ENCODE results near the gene UBE2D2. TPM values are rescaled to one million over a fixed set of nuclear protein-coding genes. Genes with fewer than 3 reads are reported as not detected.
"Not testable (repeated sequence)": the region's sequence is repeated elsewhere in the genome, so short reads cannot be mapped to it uniquely, and the experiment has no call there.

Gene UBE2D2
- total and polyA plus RNA-seq, 2 donors (not counting 1 experiment from before 2014, with no cell fraction given), result 64.3 to 168 TPM

- POLR2A ChIA-PET; ATAC-seq (ENCODE audit: low read depth); intact Hi-C loops (cut with micrococcal nuclease); H3K9me3 ChIP-seq (ENCODE audit: control extremely low read depth in 1 of 3, control insufficient read depth in 2 of 3, insufficient read depth in 1 of 3, low read length in 2 of 3); H3K9me3 Mint-ChIP-seq (ENCODE audit: insufficient read depth); H3K27me3 ChIP-seq (replicated peaks in 1 of 4; ENCODE audit: control extremely low read depth in 1 of 4, control insufficient read depth in 3 of 4, insufficient read depth in 4 of 4, low read length in 3 of 4); DNase-seq; H3K27me3 Mint-ChIP-seq; H2AFZ ChIP-seq (ENCODE audit: insufficient read depth, low read depth, low read length, poor library complexity, severe bottlenecking); H3K4me2 ChIP-seq (replicated peaks; ENCODE audit: low read depth, low read length, poor library complexity, severe bottlenecking); H3K4me3 ChIP-seq (ENCODE audit: control extremely low read depth in 1 of 5, extremely low read depth in 1 of 5, insufficient read depth in 1 of 5, low read depth in 2 of 5, low read length in 4 of 5); H3K4me3 Mint-ChIP-seq; H3K9ac ChIP-seq (ENCODE audit: low read length): not testable (repeated sequence)
- Histone ChIP-seq H3K36me3 (replicated peaks in 1 of 2; ENCODE audit: control extremely low read depth in 1 of 2, control insufficient read depth in 1 of 2, extremely low read depth in 1 of 2, insufficient read depth in 2 of 2, low read length in 1 of 2) (peaks cover 6 to 18% of the 10 kb centered on the region in 2 experiments), H3K4me1 (ENCODE audit: control insufficient read depth in 2 of 2, insufficient read depth in 2 of 2, low read length in 2 of 2) (peaks cover 43 to 46% of the 10 kb centered on the region in 2 donors), H4K20me1 (ENCODE audit: control insufficient read depth, insufficient read depth, low read length, poor library complexity, severe bottlenecking) (peaks cover 97% of the 10 kb centered on the region), H3K27ac (ENCODE audit: low read length in 2 of 2) (peak overlapping the region in 1 of 2 donors; percentile 55), H3K79me2 (ENCODE audit: control insufficient read depth, insufficient read depth, low read length) (peaks cover 99% of the 10 kb centered on the region)
- peaks cover 58% of the 10 kb centered on the region for H3K4me1 Mint-ChIP-seq
- 66% methylated on average over 3 of the region's 5 CpGs for WGBS (ENCODE audit: insufficient coverage)
- peak overlapping the region; percentile 20 for H3K27ac Mint-ChIP-seq
- CTCF ChIA-PET, result interaction anchor here (0.9 kb wide), 1 partner anchor 21 kb away, joined by 3 read pairs; the partner anchor contains the start of gene UBE2D2
Measured at GRCh38 chr5:139582181-139582580, 21.0 kb downstream of the UBE2D2 start.

GRCh38 chr5:139584137-139584536 is 23.0 kb downstream of the UBE2D2 start:
- POLR2A ChIA-PET, result no interaction called here
- WGBS (ENCODE audit: insufficient coverage), result 89% methylated on average over 3 of the region's 3 CpGs
- no peaks in the 10 kb centered on the region for H3K27me3 ChIP-seq (replicated peaks in 1 of 4; ENCODE audit: control extremely low read depth in 1 of 4, control insufficient read depth in 3 of 4, insufficient read depth in 4 of 4, low read length in 3 of 4)
- peak overlapping the region in 1 of 2 donors; percentile 34 for H3K27ac ChIP-seq (ENCODE audit: low read length in 2 of 2)
- Mint-ChIP-seq H3K4me3 (no peak overlapping the region), H3K4me1 (peaks cover 59% of the 10 kb centered on the region), H3K27me3 (no peaks in the 10 kb centered on the region), H3K9me3 (ENCODE audit: insufficient read depth) (no peaks in the 10 kb centered on the region), H3K27ac (no peak overlapping the region)
- intact Hi-C loops (cut with micrococcal nuclease), result no loop called here
- no peak overlapping the region for H3K9ac ChIP-seq (ENCODE audit: low read length)
- peaks cover 6 to 31% of the 10 kb centered on the region in 2 experiments for H3K36me3 ChIP-seq (replicated peaks in 1 of 2; ENCODE audit: control extremely low read depth in 1 of 2, control insufficient read depth in 1 of 2, extremely low read depth in 1 of 2, insufficient read depth in 2 of 2, low read length in 1 of 2)
- H4K20me1 ChIP-seq (ENCODE audit: control insufficient read depth, insufficient read depth, low read length, poor library complexity, severe bottlenecking), result peaks cover 93% of the 10 kb centered on the region
- H3K9me3 ChIP-seq (ENCODE audit: control extremely low read depth in 1 of 3, control insufficient read depth in 2 of 3, insufficient read depth in 1 of 3, low read length in 2 of 3), result no peaks in the 10 kb centered on the region
- DNase-seq, result no peak
- H3K4me1 ChIP-seq (ENCODE audit: control insufficient read depth in 2 of 2, insufficient read depth in 2 of 2, low read length in 2 of 2), result peaks cover 38 to 42% of the 10 kb centered on the region in 2 donors
- H3K4me2 ChIP-seq (replicated peaks; ENCODE audit: low read depth, low read length, poor library complexity, severe bottlenecking), result no peak overlapping the region
- H3K79me2 ChIP-seq (ENCODE audit: control insufficient read depth, insufficient read depth, low read length), result peaks cover 99% of the 10 kb centered on the region
- CTCF ChIA-PET, result interaction anchor here (2.9 kb wide), 1 partner anchor 9 kb away, joined by 10 read pairs; no protein-coding TSS in a partner anchor
- TF ChIP-seq EZH2 (IDR thresholded peaks at IDR 0.05; ENCODE audit: borderline replicate concordance, insufficient read depth, low read depth, low read length, poor library complexity, severe bottlenecking) (no peak), CTCF (IDR thresholded peaks at IDR 0.05) (no peak)
- no peak overlapping the region for H3K4me3 ChIP-seq (ENCODE audit: control extremely low read depth in 1 of 5, extremely low read depth in 1 of 5, insufficient read depth in 1 of 5, low read depth in 2 of 5, low read length in 4 of 5)
- ATAC-seq (ENCODE audit: low read depth), result no peak
- no peak overlapping the region for H2AFZ ChIP-seq (ENCODE audit: insufficient read depth, low read depth, low read length, poor library complexity, severe bottlenecking)

- POLR2A ChIA-PET, result interaction anchor here (0.6 kb wide), 1 partner anchor 16 kb away, joined by 7 read pairs; no protein-coding TSS in a partner anchor
- Mint-ChIP-seq H3K4me1 (peaks cover 68% of the 10 kb centered on the region), H3K27ac (peak overlapping the region; percentile 59)
- Histone ChIP-seq H3K36me3 (replicated peaks in 1 of 2; ENCODE audit: control extremely low read depth in 1 of 2, control insufficient read depth in 1 of 2, extremely low read depth in 1 of 2, insufficient read depth in 2 of 2, low read length in 1 of 2) (peaks cover 5 to 23% of the 10 kb centered on the region in 2 experiments), H3K79me2 (ENCODE audit: control insufficient read depth, insufficient read depth, low read length) (peaks cover 99% of the 10 kb centered on the region), H3K4me1 (ENCODE audit: control insufficient read depth in 2 of 2, insufficient read depth in 2 of 2, low read length in 2 of 2) (peaks cover 47 to 49% of the 10 kb centered on the region in 2 donors), H4K20me1 (ENCODE audit: control insufficient read depth, insufficient read depth, low read length, poor library complexity, severe bottlenecking) (peaks cover 94% of the 10 kb centered on the region), H3K27ac (ENCODE audit: low read length in 2 of 2) (peak overlapping the region in 1 of 2 donors; percentile 54)
- H3K27me3 ChIP-seq (replicated peaks in 1 of 4; ENCODE audit: control extremely low read depth in 1 of 4, control insufficient read depth in 3 of 4, insufficient read depth in 4 of 4, low read length in 3 of 4); H3K27me3 Mint-ChIP-seq; H3K9ac ChIP-seq (ENCODE audit: low read length); DNase-seq; H3K4me3 ChIP-seq (ENCODE audit: control extremely low read depth in 1 of 5, extremely low read depth in 1 of 5, insufficient read depth in 1 of 5, low read depth in 2 of 5, low read length in 4 of 5); ATAC-seq (ENCODE audit: low read depth); H3K9me3 Mint-ChIP-seq (ENCODE audit: insufficient read depth); H2AFZ ChIP-seq (ENCODE audit: insufficient read depth, low read depth, low read length, poor library complexity, severe bottlenecking); H3K4me2 ChIP-seq (replicated peaks; ENCODE audit: low read depth, low read length, poor library complexity, severe bottlenecking); H3K4me3 Mint-ChIP-seq; intact Hi-C loops (cut with micrococcal nuclease); H3K9me3 ChIP-seq (ENCODE audit: control extremely low read depth in 1 of 3, control insufficient read depth in 2 of 3, insufficient read depth in 1 of 3, low read length in 2 of 3): not testable (repeated sequence)
- CTCF ChIA-PET, result interaction anchor here (0.6 to 1.5 kb wide), 6 partner anchors 11 to 272 kb away, joined by 3 to 9 read pairs (median 4); no protein-coding TSS in a partner anchor
- WGBS (ENCODE audit: insufficient coverage), result no CpG with 5 or more reads among the region's 5 CpGs
Measured at GRCh38 chr5:139588116-139588515, 27.0 kb downstream of the UBE2D2 start.

Measured in B cell (primary cell).